Measurements from ENCODE around the gene PPME1. TPM values are rescaled to one million over a fixed set of nuclear protein-coding genes. Genes with fewer than 3 reads are reported as not detected.
"Not testable (repeated sequence)": the region's sequence is repeated elsewhere in the genome, so short reads cannot be mapped to it uniquely, and the experiment has no call there.

Gene PPME1
- 33.3 and 37.8 TPM in 2 replicates for total RNA-seq

GRCh38 chr11:74170694-74171629 is at the start of gene PPME1, which contains the start of gene C2CD3:
Gene PPME1, plus strand, starts transcription at chr11:74171289. Its CDS starts 133 bp downstream, at chr11:74171422.
Gene C2CD3, minus strand, starts transcription at chr11:74171002. Its CDS starts 210 bp downstream, at chr11:74170792.
- DNase-seq (ENCODE audit: extremely low read depth, low read depth, low spot score) = peak; percentile 97

GRCh38 chr11:74121804-74122203 is 49.3 kb upstream of the PPME1 start:
- DNase-seq (ENCODE audit: extremely low read depth, low read depth, low spot score) = no peak

GRCh38 chr11:74123008-74123448 is 48.1 kb upstream of the PPME1 start:
- DNase-seq (ENCODE audit: extremely low read depth, low read depth, low spot score) = no peak

- DNase-seq (ENCODE audit: extremely low read depth, low read depth, low spot score) = not testable (repeated sequence)
Observed at GRCh38 chr11:74129121-74129520, 42.0 kb upstream of the PPME1 start.

- DNase-seq (ENCODE audit: extremely low read depth, low read depth, low spot score) = no peak
Observed at GRCh38 chr11:74132833-74133232, 38.3 kb upstream of the PPME1 start.

GRCh38 chr11:74133436-74133835 is 37.7 kb upstream of the PPME1 start:
- no peak for DNase-seq (ENCODE audit: extremely low read depth, low read depth, low spot score)

GRCh38 chr11:74134661-74135060 is 36.4 kb upstream of the PPME1 start:
- no peak for DNase-seq (ENCODE audit: extremely low read depth, low read depth, low spot score)

- no peak for DNase-seq (ENCODE audit: extremely low read depth, low read depth, low spot score)
Observed at GRCh38 chr11:74135127-74135840, 35.8 kb upstream of the PPME1 start.

- DNase-seq (ENCODE audit: extremely low read depth, low read depth, low spot score) = no peak
Observed at GRCh38 chr11:74138021-74138420, 33.1 kb upstream of the PPME1 start.

GRCh38 chr11:74138572-74138971 is 32.5 kb upstream of the PPME1 start:
- DNase-seq (ENCODE audit: extremely low read depth, low read depth, low spot score) = peak; percentile 68

- no peak for DNase-seq (ENCODE audit: extremely low read depth, low read depth, low spot score)
Observed at GRCh38 chr11:74139151-74139918, 31.8 kb upstream of the PPME1 start.

- DNase-seq (ENCODE audit: extremely low read depth, low read depth, low spot score) = not testable (repeated sequence)
Observed at GRCh38 chr11:74139919-74140431, 31.1 kb upstream of the PPME1 start.

GRCh38 chr11:74141241-74141695 is 29.8 kb upstream of the PPME1 start:
- no peak for DNase-seq (ENCODE audit: extremely low read depth, low read depth, low spot score)

GRCh38 chr11:74141908-74142307 is 29.2 kb upstream of the PPME1 start:
- no peak for DNase-seq (ENCODE audit: extremely low read depth, low read depth, low spot score)

- DNase-seq (ENCODE audit: extremely low read depth, low read depth, low spot score) = no peak
Observed at GRCh38 chr11:74142624-74143023, 28.5 kb upstream of the PPME1 start.

GRCh38 chr11:74144592-74144991 is 26.5 kb upstream of the PPME1 start:
- DNase-seq (ENCODE audit: extremely low read depth, low read depth, low spot score) = no peak

- no peak for DNase-seq (ENCODE audit: extremely low read depth, low read depth, low spot score)
Observed at GRCh38 chr11:74147199-74147929, 23.7 kb upstream of the PPME1 start.

GRCh38 chr11:74153224-74153623 is 17.9 kb upstream of the PPME1 start:
- DNase-seq (ENCODE audit: extremely low read depth, low read depth, low spot score) = no peak

- DNase-seq (ENCODE audit: extremely low read depth, low read depth, low spot score) = no peak
Observed at GRCh38 chr11:74154620-74155281, 16.3 kb upstream of the PPME1 start.

All from glomerular endothelial cell (primary cell).